ENCODE measurements around the gene TXNRD3.

The TXNRD3 gene

DNA sequence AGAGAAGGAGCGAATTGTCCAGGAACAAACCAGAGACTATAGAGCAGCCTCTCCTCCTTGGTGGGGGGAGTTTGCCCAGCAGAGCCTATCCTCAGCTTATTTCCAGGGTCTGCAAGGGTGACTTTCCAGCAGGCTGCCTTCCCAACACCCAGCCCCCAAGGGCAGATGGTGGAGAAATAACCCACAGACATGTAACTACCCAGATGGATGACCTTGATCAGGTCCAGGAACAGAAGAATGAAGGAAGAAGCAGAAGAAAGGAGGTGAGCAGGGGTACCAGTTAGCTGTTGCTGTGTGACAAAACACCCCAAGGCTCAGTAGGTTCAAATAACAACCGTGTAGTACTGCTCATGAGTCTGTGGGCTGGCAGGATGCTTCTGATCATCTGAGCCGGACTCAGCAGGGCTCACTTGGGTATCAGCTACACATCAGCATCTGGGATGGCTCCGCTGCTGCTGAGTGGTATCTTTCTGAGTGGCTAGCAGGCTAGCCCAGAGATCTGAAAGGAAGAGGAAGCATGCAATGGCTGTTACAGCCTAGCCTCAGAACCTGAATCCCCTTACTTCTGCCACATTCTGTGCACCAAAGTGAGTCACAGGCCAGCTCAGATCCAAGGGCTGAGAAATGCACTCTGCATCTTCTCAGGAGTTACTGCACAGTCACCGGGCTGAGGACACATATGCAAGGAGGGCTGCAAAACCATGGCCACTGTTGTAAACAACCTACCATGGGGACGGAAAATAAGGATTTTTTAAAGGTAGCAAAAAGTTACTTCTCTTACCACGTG lies 22.2 kb upstream of the TXNRD3 start:
- DNase-seq (ENCODE audit: extremely low spot score, insufficient read length, low read depth), result no peak
- FAIRE-seq, result no peak

DNA sequence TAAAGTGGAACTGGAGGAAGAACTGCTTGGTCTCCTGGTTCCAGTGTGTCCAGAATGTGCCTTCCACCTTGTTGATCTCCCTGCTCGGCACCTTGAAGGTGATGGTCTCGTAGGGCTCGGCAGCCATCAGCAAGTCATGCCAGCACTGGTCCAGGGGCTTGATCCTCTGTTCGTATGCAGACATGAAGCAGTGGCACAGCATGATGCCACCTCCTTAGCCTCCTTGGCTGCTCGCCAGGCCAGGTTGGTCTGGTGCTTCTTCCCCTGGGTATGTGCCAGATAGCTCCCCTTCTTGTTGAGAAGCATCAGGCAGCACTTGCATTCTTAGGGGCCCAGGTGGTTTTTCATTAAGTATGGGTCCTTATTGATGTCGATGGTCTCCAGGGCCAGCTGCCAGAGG lies 17.8 kb upstream of the TXNRD3 start:
- no peak for DNase-seq (ENCODE audit: extremely low spot score, insufficient read length, low read depth)
- no peak for FAIRE-seq

DNA sequence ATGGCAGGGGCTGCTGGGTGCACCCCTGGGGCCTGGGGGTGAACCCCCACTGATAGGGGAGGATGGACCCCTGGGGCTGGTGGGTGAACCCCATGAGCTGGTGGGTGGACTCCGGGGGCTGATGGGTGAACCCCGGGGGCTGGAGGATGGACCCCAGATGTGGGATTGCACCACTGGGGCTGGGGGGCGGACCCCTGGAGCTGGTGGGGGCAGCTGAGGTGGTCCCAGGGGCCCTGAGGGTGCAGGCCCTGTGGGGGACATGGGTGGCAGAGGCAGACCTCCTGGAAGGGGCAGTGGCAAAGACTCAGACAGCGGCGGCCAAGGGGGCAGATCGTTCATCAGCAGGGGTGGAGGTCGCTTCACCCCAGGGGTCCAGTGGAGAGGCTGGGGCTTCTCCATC lies 17.4 kb upstream of the TXNRD3 start:
- DNase-seq (ENCODE audit: extremely low spot score, insufficient read length, low read depth) (no peak), FAIRE-seq (no peak)

DNA sequence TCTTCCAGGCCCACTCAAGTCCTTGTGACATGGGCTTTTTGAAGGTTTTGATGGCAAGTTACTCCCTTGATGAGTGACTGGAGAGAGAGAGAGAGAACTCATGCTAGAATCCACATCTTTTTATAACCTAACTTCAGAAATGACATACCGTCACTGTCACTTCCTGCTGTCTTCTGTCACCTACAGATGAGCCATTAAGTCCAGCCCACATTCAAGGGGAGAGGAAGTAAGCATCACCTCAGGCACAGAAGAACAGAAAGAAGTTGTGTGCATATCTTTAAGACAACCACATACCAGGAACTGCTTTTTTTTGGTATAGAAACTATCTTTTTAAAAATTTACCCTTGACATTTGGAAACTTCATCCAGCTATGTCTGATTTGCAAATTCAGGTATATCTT lies 16.6 kb upstream of the TXNRD3 start:
- no peak for FAIRE-seq
- no peak for DNase-seq (ENCODE audit: extremely low spot score, insufficient read length, low read depth)

DNA sequence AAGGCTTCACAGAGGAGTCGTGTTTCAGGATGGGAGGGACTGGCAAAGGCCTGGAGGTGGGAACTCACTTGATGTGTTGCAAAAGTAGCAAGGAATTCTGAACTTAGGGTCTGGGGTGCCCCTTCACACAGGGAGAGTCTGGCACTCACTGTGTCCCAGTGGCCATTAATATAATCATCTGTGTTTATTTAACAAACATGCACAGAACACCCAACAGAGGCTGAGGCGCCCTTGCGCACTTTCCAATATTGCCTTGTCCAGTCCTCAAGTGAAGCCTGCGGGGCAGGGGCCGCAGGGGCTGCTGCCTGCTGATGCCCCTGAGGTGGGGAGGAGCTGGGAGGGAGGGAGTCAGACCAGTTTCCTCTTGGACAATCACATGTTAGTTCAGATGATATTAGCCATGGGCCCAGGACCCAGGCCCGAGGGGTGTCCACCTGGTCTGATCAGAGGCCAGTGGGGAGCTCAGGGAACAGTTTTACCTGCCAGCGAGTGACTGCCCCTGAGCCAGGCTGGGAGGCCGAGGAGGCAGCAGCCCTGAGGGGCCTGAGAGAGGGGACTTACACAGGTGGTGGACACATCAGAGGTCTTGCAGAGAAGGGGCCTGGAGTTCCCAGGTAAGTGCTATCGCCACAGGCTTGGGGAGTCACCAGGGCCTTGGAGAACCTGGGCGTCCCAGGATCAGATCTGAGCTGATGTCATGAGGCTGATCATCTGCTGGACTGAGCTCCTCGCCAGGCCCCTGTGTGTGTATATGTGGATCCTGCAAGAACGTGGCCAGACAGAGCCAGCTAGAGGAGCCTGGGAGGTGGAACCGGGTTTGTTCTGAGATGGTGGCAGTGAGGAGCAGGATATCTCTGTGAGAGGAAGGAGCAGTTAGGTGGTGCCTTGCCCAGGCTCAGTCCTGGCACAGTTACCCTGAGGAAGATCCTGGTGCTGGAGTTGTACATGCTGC lies 13.8 kb upstream of the TXNRD3 start:
- DNase-seq (ENCODE audit: extremely low spot score, insufficient read length, low read depth) (no peak), FAIRE-seq (no peak)

DNA sequence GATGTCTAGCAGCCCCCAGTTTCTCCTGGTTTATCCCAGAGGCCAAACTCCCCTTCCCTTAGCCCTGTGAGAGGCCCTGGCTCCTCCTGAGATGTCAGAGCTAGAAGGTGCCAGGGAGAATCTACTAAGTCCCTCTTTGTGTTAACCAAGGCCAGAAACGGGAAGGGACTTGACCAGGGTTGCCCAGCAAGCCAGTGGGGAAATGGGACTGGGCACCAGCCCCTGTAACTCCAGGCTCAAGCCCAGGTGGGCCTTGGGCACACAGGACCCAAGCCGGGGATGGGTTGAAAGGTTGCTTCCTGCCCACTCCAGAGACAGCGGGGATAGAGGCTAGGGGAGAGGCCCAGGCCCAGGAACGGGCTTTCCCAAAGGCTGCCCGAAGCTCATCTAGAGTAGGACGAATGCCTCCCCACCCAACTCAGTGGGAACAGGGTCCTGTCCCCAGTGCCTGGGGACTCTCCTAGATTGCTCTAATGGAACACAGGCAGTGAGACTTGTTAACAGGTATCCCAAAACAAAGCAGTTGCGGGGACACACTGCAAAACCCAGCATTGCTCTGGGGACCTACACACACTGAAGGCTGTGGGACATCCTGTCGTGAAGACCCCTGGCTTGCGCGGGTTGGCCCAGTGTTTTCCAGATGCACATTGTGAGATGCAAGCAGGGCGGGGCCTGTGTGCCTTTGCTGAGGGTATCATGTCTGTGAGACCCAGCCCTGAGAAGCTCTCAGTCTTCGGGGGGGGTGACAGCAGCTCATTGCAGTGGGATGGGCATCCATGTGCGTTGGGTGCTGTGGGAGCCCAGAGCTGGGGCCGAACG lies 12.9 kb upstream of the TXNRD3 start:
- FAIRE-seq (no peak), DNase-seq (ENCODE audit: extremely low spot score, insufficient read length, low read depth) (no peak)

DNA sequence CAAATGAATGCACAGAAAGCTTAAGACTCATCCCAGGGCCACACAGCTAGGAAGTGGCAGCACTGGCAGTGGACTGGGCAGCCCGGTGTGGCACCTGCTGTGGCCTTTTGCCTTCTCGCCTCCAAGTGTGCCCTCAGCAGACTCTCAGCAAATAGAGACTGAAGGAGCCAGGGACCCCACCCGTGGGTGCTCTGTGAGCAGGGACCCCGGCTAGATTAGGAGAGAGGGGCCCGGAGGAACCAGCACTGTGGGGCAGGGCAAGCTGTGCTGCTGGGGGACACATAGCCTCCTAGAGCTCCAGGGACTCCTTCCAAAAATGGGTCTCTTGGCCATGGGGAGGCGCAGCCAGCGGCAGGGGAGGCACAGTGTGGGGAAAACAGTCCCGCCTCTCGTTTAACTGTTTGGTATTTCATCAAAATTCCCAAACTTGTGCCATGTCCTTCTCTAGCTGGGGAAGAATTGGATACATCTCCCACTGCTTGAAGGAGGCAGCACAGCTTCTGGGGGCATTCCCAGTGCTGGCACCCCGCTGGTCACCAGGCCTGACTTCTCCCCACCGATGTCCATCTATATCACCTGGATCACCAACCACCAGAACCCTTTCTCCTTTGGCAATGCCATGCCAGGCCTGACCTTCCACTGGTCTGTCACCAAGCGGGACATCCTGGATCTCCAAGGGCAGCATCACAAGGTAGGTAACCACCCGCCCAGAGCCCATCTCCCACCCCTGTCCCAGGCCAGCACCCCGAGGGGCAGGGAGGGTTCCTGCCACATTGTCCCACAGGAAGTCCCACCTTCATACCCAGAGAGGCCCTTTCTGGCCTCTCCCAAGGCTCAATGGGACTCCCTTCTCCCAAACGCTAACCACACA lies 12.0 kb upstream of the TXNRD3 start:
- FAIRE-seq (no peak), DNase-seq (ENCODE audit: extremely low spot score, insufficient read length, low read depth) (no peak)

DNA sequence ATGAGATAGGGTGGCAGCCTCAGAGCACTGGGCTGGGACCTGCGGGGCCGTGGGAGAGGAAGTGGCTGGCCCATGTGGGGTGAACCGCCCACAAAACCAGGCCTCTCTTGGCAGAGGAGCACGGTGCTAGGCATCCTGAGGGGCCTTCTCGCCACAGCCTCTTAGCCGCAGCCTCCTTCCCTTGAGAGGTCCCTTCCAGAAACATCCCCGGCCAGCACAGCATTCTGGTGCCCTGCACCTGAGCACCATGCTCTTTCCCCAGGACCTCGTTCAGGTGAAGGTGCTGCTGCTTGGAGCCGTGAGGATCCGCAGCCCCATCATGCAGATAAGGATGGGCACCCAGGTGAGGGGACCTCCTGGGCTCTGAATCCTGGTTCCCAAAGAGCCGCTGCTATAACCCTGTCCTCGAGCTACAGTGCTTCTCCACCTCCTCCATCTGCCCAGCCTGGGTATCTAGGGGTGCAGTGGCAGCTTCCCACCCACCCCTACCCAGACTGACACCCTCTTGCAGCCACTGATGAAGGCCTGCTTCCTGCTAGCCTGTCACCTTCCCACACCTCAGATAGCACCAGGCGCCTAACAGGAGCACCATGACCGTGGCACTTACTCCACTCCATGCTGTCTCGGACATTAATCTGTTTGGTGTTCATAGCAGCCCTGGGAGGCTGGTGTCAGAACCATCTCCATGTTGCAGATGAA lies 11.2 kb upstream of the TXNRD3 start:
- DNase-seq (ENCODE audit: extremely low spot score, insufficient read length, low read depth), result no peak
- FAIRE-seq, result no peak

DNA sequence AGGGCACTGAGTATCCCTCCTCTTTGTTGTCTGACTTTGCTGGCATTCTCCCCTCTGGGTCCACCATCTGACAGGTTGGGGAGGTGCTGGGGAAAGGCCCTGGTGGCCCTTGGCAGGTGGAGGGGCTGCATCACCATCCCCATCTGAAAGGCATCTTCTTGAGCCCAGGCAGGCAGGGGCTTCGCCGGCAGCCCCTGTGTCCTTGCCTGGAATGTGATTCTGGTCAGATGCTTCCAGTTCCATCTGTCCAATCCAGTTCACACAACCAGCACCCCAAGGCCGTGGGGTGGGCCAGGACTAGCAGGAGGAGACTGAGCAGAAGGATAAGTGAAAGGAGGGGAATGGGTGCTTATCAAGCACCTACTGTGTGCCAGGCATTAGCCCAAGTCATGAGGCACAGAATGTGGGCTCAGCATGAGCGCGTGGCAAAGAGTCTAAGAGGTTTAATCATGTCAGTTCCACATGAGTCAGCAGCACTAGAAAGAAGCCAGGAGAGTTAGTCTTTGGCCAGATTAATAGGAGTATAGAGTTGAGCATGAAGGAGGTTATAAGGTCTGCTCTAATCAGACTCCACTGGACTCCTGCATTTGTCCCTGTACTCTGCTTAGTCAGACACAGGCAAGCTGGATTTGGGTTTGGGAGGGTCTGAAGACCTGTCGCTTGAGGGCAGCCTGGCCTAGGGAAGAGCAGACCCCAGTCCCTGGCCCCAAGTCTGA lies 10.5 kb upstream of the TXNRD3 start:
- DNase-seq (ENCODE audit: extremely low spot score, insufficient read length, low read depth) (no peak), FAIRE-seq (no peak)

DNA sequence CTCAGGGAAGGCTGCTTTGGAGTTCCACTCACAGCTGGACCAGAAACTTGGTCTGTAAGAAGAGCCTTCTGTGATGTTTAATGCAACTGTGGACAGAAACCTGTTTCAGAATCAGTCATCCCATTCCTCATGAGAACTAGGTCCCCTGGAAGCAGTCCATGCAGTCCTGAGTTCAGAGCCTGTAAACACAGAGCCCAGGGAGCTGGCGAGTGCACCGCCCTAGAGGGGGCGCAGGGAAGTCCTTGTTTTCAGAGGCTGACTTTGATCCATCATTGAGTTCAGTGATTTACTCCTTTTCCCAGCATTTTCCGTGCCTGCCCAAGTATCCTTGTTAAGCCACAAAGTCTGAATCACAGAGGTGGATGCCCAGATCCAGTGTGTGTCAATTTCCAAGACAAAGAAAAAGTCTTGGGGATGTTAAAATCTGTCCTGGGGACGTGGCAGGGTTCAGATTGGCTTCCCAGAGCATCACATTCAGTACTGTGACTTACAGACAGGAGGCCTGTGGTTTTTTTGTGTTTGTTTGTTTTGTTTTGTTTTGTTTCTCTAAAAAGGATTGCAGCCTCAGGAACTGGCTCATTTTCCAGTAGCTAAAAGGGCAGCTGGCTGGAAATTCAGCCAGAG lies 9.8 kb upstream of the TXNRD3 start:
- DNase-seq (ENCODE audit: extremely low spot score, insufficient read length, low read depth) (no peak), FAIRE-seq (no peak)

DNA sequence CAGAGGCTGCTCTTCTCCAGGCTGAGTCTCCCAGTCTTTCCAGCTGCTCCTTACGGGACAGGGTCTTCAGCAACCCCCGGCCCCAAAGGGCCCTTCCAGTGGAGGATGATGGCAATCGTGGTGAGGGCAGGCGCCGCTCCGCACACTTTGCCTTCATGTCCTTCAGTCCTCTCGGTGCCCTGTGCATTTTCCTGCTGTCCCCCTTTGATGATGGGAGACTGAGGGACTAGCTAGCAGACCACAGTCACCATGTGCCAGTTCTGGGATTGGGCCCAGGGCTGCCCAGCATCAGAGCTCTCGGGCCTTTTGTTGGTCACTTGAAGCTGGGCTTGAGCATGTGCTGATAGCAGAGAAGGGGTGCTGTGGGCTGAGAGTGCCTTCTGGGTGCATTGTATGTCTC lies 8.8 kb upstream of the TXNRD3 start:
- DNase-seq (ENCODE audit: extremely low spot score, insufficient read length, low read depth), result no peak
- no peak for FAIRE-seq

DNA sequence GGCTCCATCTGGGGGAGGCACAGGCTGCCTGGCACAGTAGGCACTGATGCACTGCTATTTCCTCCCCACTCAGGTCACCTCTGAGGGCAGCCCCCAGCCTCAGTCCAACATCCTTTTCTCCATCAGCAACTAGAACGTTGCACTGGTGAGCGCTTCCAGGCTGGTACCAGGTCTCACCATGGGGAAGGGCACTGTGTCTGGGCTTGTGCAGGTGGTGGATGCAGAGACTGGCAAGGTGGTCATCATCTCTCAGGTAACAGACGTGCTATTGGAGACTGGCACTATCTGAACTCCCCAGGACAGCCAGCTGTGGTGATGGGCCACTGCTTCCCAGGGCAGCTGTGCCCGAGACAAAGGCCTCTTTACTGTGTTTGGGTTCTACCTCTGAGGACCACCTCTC lies 8.3 kb upstream of the TXNRD3 start:
- DNase-seq (ENCODE audit: extremely low spot score, insufficient read length, low read depth), result no peak
- no peak for FAIRE-seq

DNA sequence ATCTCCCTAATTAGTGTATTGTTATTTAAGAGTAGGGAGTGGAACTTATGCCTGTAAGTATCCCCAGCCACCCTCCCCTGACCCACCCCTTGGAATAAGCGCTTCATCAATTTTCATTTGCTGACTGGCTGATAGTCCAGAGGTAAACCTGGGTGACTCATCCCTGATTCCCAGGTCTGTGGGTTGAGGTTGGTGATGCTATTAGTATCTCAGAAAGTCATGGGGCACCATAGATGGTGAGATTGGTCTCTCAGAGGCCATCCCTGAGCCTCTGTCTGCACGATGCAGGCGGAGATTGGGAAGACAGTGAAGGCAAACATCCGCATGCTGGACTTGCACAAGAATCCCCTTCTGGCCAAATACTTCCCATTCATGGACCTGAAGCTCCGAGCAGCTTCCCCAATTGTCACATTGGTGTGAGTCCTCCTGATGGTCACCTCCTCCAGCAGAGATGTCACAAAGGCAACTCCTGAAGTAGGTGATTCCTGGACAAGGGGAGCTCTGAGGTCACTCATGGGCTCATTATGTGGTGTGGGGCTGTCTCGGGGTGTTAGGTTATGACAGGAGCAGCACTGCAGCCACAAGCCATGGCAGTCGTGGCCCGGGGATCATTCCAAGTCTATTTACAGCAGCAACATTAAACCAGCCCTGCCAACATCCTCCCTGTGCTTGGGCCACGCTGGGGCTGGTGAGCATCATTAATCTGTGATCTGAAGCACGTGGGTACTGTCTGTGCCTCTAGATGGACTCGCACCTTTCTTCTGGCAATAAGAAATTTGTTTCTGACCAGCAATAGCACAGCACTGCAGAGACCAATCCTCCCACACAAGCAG lies 6.8 kb upstream of the TXNRD3 start:
- FAIRE-seq (no peak), DNase-seq (ENCODE audit: extremely low spot score, insufficient read length, low read depth) (no peak)

DNA sequence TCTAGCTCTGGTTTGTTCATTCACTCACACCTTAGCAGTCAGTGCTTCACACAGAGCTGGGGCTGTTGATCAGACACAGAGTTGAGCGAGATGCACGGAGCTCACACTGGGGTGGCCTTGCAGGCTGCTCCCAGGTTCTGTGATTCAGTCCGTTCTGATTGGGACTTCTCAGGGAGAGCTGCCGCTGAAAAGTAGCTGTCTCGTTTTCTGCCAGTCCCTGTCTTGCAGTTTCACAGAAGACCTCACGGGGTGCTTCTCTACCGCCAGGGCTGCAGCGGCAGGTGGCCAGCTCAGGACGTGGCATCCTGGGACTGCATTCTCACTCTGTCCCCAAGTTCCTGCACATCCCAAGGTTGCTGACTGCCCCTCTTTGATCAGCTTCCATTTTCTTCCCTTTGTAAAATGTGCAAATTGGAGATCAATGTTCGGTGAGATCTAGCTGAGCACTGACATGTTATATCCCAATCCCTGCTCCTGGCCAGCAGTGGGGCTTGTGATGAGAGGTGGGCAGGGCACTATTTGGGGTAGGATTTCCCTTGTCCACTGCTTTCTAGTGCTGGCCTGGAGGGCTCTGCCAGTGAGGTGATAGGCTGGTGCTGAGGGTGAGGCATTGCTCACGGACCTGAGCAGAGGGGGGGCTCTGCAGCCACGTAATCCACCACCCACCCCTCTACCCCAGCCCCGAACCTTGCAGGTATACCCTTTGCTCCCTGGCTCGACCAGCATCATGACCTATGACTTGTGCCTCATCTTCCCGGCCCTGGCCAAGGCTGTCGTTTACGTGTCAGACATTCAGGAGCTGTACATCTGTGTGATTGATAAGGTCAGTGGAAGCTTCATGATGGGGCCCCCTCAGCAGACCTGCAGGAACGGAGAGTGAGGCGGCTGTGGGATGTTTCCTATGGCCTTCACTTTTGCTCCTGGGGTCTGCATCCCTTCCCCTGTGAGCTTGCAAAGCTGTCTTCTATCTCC lies 5.3 kb upstream of the TXNRD3 start:
- no peak for FAIRE-seq
- no peak for DNase-seq (ENCODE audit: extremely low spot score, insufficient read length, low read depth)

DNA sequence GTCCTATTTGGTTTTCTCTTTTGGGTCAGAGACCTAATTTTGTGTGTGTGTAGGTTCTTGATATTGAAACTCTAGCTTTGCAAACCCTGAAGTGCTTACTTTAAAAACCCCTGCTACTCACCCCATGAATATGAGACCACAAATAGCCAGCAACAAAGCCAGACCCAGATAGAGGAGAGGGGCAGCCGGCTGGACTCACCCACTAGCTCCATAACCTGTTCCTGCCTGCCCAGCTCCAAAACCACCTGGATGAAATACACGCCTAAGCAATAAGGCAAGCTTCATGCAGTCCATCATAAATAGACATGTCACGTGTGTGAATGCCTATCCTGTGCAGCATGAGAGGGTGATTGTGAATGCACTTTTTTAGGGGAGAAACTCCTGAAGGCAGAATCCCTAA lies 3.7 kb upstream of the TXNRD3 start:
- DNase-seq (ENCODE audit: extremely low spot score, insufficient read length, low read depth) (no peak), FAIRE-seq (no peak)

DNA sequence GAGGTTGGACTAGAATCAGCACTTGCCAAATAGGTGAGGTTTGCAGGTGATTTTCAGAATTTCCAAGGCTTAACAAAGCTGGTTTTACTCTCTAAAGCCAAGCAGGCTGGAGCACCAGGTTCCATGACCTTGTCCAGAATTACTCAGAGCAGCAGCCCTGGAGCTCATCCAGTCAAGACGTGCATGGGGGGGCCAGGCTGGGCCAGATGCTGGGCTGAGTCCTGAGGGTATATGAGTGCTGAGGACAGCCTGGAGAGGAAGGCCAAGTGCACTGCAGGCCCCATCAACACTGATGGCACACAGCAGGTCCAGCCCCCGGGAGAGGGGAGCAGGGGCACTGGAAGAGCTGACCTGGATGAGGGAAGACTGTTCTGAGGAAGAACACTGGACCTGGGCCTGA lies 3.0 kb upstream of the TXNRD3 start:
- FAIRE-seq (no peak), DNase-seq (ENCODE audit: extremely low spot score, insufficient read length, low read depth) (no peak)
